Prostate gland (tissue), 2 donors: ENCODE data around the gene C19orf44. TPM values are rescaled to one million over a fixed set of nuclear protein-coding genes. Genes with fewer than 3 reads are reported as not detected.

Experiments used
- DNase-seq: peaks from one replicate; pipeline ENCODE4 v3.0.0-alpha.2; 2019; ENCODE audit warnings: low spot score
- H3K27ac ChIP-seq, 2 donors: fragments of 200-600 bp; sonication (generic); 2 replicates each; pipeline ENCODE4 v1.5.1; 2017 to 2019
- H3K27me3 ChIP-seq: fragments of 200-600 bp; sonication (generic); replicated peaks from 2 replicates; pipeline ENCODE4 v1.5.1; 2019; ENCODE audit not compliant: insufficient read depth
- H3K36me3 ChIP-seq, 2 donors: fragments of 200-600 bp; sonication (generic); 1 replicate in 1 of 2; 2 replicates in 1 of 2; pipeline versions ENCODE4 v1.5.1 to v1.8.1; 2017 to 2019
- H3K4me1 ChIP-seq: fragments of 200-600 bp; sonication (generic); replicated peaks from 2 replicates; pipeline ENCODE4 v1.5.1; 2019
- H3K4me3 ChIP-seq, 2 donors: fragments of 200-600 bp; sonication (generic); 2 replicates each; pipeline ENCODE4 v1.5.1; 2017 to 2019
- H3K9me3 ChIP-seq: fragments of 200-600 bp; sonication (generic); 2 replicates; pipeline ENCODE4 v1.5.1; 2017
- POLR2A ChIP-seq: fragments of 450-650 bp; IDR thresholded peaks from one replicate; pipeline ENCODE4 v1.6.1; 2016; ENCODE audit warnings: antibody characterized with exemption, mild to moderate bottlenecking
- POLR2AphosphoS5 ChIP-seq: sonication (generic); formaldehyde crosslinking; IDR thresholded peaks from one replicate; pipeline ENCODE4 v1.6.1; 2017; ENCODE audit warnings: antibody characterized with exemption
- WGBS: methylation state at CpG from one replicate; pipeline ENCODE4 v1.1.5; 2018; 5-methylcytosine and 5-hydroxymethylcytosine counted together
- intact Hi-C: fragments of 100-400 bp; cut with DNase I; formaldehyde crosslinking; loops from one replicate; pipeline ENCODE4 v1.14.2; 2022
- total RNA-seq, 2 donors: library from RNA; depleted of rRNA; stranded (reverse); fragments of >200 nt; gene quantifications; one replicate each; pipeline ENCODE4 v1.1.0, GENCODE V29; 2016
- TF ChIP-seq, protein P1 (sequence below), 4 experiments: fragments of 200-600 bp in 2 of 4; fragments of 450-650 bp in 2 of 4; sonication (generic) in 2 of 4; IDR thresholded peaks; 1 replicate in 3 of 4; 2 replicates in 1 of 4; pipeline ENCODE4 v1.5.1; 2016 to 2019; ENCODE audit warnings: antibody characterized with exemption in 4 of 4, mild to moderate bottlenecking in 2 of 4, moderate library complexity in 2 of 4

The C19orf44 gene
- total RNA-seq, 2 donors from 2014 or later = 8.0 to 13.7 TPM

DNA sequence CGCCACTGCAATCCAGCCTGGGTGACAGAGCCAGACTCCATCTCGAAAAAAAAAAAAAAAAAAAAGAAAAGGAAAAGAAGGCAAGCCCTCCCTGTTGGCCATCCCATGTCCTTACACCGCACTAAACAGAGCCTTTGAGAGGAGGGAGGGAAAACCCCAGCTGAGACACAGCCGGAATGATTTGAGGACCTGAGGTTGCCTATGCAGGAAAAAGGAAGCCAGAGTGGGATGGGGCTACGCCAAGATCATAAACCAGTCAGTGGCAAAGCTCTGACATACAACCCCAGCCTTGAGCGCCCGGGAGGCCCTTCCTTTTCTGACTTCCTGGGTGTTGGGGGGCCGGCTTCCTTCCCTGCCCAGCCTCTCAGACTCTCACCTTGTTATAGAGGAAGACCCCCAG, 58.6 kb downstream of the C19orf44 start:
- H3K4me1 ChIP-seq = no peaks in the 10 kb centered on the region
- no peak for TF ChIP-seq POLR2AphosphoS5
- no peak for TF ChIP-seq POLR2A
- H3K4me3 ChIP-seq = no peak overlapping the region
- H3K9me3 ChIP-seq = no peaks in the 10 kb centered on the region
- no peak overlapping the region for H3K27ac ChIP-seq
- no peaks in the 10 kb centered on the region for H3K27me3 ChIP-seq
- WGBS = 79% methylated on average over 8 of the region's 8 CpGs
- intact Hi-C loops = no loop called here
- H3K36me3 ChIP-seq = peaks cover 4 to 12% of the 10 kb centered on the region in 2 donors
- no peak for DNase-seq

DNA sequence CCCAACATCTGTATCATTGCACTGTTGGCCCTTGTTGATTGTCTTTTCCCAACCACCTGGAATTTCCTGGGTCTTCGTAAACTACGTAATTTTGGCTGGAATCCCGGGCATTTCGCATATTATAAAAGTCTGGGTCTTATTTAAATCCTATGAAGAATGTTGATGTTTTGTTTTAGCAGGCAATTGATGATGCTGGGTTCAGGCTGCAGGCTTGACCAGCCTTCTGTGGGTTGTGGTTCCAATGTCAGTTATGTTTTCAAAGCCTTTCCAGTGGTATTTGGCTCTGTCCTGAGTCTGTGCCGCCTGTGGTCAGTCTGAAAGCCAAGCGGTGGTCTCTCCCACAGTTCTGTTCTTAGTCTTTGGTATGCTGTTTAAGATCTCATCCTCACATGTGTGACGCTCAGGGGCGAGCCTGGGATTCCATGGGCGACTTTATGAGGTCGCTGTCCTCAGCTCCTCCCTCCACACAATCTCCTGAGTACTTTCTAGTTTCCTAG, 63.6 kb downstream of the C19orf44 start:
- DNase-seq = no peak
- H3K4me3 ChIP-seq = no peak overlapping the region
- peaks cover 0 to 13% of the 10 kb centered on the region in 2 donors for H3K36me3 ChIP-seq
- peaks cover 6% of the 10 kb centered on the region for H3K4me1 ChIP-seq
- no peaks in the 10 kb centered on the region for H3K27me3 ChIP-seq
- no peaks in the 10 kb centered on the region for H3K9me3 ChIP-seq
- 79% methylated on average over 10 of the region's 10 CpGs for WGBS
- intact Hi-C loops = no loop called here
- no peak overlapping the region for H3K27ac ChIP-seq
- TF ChIP-seq, protein P1, sequence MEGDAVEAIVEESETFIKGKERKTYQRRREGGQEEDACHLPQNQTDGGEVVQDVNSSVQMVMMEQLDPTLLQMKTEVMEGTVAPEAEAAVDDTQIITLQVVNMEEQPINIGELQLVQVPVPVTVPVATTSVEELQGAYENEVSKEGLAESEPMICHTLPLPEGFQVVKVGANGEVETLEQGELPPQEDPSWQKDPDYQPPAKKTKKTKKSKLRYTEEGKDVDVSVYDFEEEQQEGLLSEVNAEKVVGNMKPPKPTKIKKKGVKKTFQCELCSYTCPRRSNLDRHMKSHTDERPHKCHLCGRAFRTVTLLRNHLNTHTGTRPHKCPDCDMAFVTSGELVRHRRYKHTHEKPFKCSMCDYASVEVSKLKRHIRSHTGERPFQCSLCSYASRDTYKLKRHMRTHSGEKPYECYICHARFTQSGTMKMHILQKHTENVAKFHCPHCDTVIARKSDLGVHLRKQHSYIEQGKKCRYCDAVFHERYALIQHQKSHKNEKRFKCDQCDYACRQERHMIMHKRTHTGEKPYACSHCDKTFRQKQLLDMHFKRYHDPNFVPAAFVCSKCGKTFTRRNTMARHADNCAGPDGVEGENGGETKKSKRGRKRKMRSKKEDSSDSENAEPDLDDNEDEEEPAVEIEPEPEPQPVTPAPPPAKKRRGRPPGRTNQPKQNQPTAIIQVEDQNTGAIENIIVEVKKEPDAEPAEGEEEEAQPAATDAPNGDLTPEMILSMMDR (IDR thresholded peaks at IDR 0.05) = no peak
- TF ChIP-seq POLR2AphosphoS5 = no peak

DNA sequence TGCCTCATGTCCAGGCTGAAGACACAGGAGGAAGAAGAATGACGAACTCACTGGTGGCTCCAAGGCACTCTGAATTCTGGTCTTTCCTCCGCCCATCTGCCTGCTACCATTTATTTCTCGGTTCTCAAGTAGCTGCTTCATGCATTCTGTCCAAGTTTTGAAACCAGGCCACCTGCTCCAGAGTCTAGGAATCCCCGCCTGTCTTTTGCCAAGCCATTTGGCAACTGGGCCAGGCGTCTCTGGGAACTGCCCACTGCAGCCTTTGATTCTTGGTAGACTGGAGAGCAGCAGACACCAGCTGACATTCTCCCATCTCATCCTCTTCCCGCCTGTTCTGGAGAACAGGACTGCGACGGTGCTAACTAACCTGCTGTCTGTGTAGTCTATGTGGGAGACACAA, 65.2 kb downstream of the C19orf44 start:
- intact Hi-C loops = no loop called here
- peaks cover 0 to 17% of the 10 kb centered on the region in 2 donors for H3K36me3 ChIP-seq

DNA sequence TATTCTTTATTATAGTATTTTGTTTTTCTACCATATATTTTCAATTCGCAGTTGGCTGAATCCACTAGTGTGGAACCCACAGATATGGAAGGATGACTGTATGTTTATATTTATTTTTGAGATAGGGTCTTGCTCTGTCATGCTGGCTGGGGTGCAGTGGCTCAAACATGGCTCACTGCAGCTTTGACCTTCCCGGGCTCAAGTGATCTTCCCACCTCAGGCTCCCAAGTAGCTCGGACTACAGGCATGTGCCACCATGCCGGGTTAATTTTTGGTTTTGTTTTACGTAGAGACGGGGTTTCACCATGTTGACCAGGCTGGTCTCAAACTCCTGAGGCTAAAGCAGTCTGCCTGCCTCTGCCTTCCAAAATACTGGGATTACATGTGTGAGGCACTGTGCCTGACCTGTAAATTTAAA, 66.4 kb downstream of the C19orf44 start:
- H3K9me3 ChIP-seq = no peaks in the 10 kb centered on the region
- no peaks in the 10 kb centered on the region for H3K27me3 ChIP-seq
- DNase-seq = no peak
- intact Hi-C loops = no loop called here
- peaks cover 0 to 18% of the 10 kb centered on the region in 2 donors for H3K36me3 ChIP-seq
- no peak overlapping the region for H3K4me3 ChIP-seq
- 95% methylated on average over 6 of the region's 6 CpGs for WGBS
- no peak for TF ChIP-seq POLR2AphosphoS5
- no peak for TF ChIP-seq POLR2A
- TF ChIP-seq, protein P1 (IDR thresholded peaks at IDR 0.05) = no peak
- peak overlapping the region; percentile 8 to 85 for H3K27ac ChIP-seq
- peaks cover 11% of the 10 kb centered on the region for H3K4me1 ChIP-seq

More for the DNA sequence above, 65.2 kb downstream of the C19orf44 start:
- Histone ChIP-seq H3K4me1 (peaks cover 11% of the 10 kb centered on the region), H3K27ac (no peak overlapping the region), H3K4me3 (no peak overlapping the region), H3K27me3 (no peaks in the 10 kb centered on the region), H3K9me3 (no peaks in the 10 kb centered on the region)
- no peak for DNase-seq
- no peak for TF ChIP-seq POLR2AphosphoS5
- TF ChIP-seq, protein P1 (IDR thresholded peaks at IDR 0.05) = no peak
- TF ChIP-seq POLR2A = no peak
- 87% methylated on average over 8 of the region's 8 CpGs for whole genome bisulfite sequencing

DNA sequence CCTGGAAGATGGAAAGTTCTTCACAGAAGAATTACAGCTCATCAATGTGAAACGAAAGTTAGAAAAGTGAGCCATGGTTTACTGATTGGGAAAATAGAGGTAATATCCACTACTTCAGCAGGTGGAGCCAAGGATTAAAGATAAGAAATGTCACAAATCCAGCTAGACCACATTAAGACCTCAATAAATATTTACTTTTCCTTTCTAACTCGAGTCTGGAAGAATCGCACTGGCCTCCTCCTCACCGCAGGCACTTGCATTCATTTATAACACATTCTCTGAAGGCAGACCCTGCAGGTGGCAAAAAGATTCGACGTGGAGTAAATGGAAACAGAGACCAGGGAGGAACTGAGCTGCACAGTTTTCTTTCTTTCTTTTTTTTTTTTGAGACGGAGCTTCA, 68.6 kb downstream of the C19orf44 start:
- 41% methylated on average over 7 of the region's 7 CpGs for WGBS
- H3K27me3 ChIP-seq = no peaks in the 10 kb centered on the region
- peak; percentile 55 for DNase-seq
- peaks cover 0 to 18% of the 10 kb centered on the region in 2 donors for H3K36me3 ChIP-seq
- H3K9me3 ChIP-seq = no peaks in the 10 kb centered on the region
- TF ChIP-seq, protein P1 (IDR thresholded peaks at IDR 0.05) = peak in 3 of 4 experiments; percentile 21 to 48 (median 29)
- TF ChIP-seq POLR2A (no peak), POLR2AphosphoS5 (peak; percentile 94)
- peak overlapping the region; percentile 66 to 85 for H3K27ac ChIP-seq
- H3K4me1 ChIP-seq = peaks cover 11% of the 10 kb centered on the region
- intact Hi-C loops = no loop called here
- H3K4me3 ChIP-seq = no peak overlapping the region
